Spleen (tissue), 11 donors: ENCODE data around the gene FBXO7. TPM values are rescaled to one million over a fixed set of nuclear protein-coding genes. Genes with fewer than 3 reads are reported as not detected.

Experiments used
- DNase-seq: peaks from one replicate; pipeline ENCODE4 v3.0.0-alpha.2; 2020
- H3K27ac ChIP-seq, 8 donors: fragments of 200-600 bp; sonication (generic) in 7 of 8; 1 replicate in 4 of 8; 2 replicates in 4 of 8; pipeline versions ENCODE4 v1.5.0 to v1.8.0; 2016 to 2021; ENCODE audit warnings: inconsistent platforms in 4 of 8, mild to moderate bottlenecking in 4 of 8, moderate library complexity in 1 of 8
- H3K27me3 ChIP-seq, 7 donors: fragments of 200-600 bp; sonication (generic) in 6 of 7; replicated peaks in 1 of 7; 1 replicate in 4 of 7; 2 replicates in 3 of 7; pipeline versions ENCODE4 v1.5.0 to v1.8.0; 2016 to 2021; ENCODE audit warnings: inconsistent platforms in 3 of 7, mild to moderate bottlenecking in 1 of 7
- H3K36me3 ChIP-seq, 6 donors: fragments of 200-600 bp; sonication (generic) in 5 of 6; 1 replicate in 4 of 6; 2 replicates in 2 of 6; pipeline versions ENCODE4 v1.5.0 to v1.8.0; 2016 to 2021; ENCODE audit warnings: inconsistent platforms in 2 of 6
- H3K4me1 ChIP-seq, 6 donors: fragments of 200-600 bp; sonication (generic) in 5 of 6; 1 replicate in 3 of 6; 2 replicates in 3 of 6; pipeline versions ENCODE4 v1.5.0 to v1.8.0; 2016 to 2021; ENCODE audit warnings: inconsistent platforms in 3 of 6
- H3K4me3 ChIP-seq, 8 donors: fragments of 200-600 bp; sonication (generic) in 7 of 8; 1 replicate in 4 of 8; 2 replicates in 4 of 8; pipeline versions ENCODE4 v1.5.0 to v1.8.0; 2016 to 2021; ENCODE audit warnings: inconsistent platforms in 4 of 8, mild to moderate bottlenecking in 4 of 8, moderate library complexity in 2 of 8
- H3K9me3 ChIP-seq, 8 donors: fragments of 200-600 bp; sonication (generic) in 7 of 8; 1 replicate in 4 of 8; 2 replicates in 4 of 8; pipeline versions ENCODE4 v1.5.0 to v1.8.0; 2016 to 2021; ENCODE audit warnings: inconsistent platforms in 4 of 8
- POLR2A ChIP-seq, 3 donors: fragments of 450-650 bp; IDR thresholded peaks; one replicate each; pipeline ENCODE4 v1.5.1; 2017; ENCODE audit warnings: antibody characterized with exemption in 3 of 3, mild to moderate bottlenecking in 1 of 3
- POLR2AphosphoS5 ChIP-seq, 3 donors: sonication (generic); formaldehyde crosslinking; IDR thresholded peaks; one replicate each; pipeline ENCODE4 v1.5.1; 2017; ENCODE audit warnings: antibody characterized with exemption in 3 of 3
- WGBS, 5 donors: extraction: QIAGEN DNeasy Blood & Tissue Kit in 3 of 5; methylation state at CpG; one replicate each; pipeline versions ENCODE4 v1.1.5 to v1.1.7; 2013 to 2018; 5-methylcytosine and 5-hydroxymethylcytosine counted together
- intact Hi-C: fragments of 100-400 bp; cut with DNase I; formaldehyde crosslinking; loops from one replicate; pipeline ENCODE4 v1.15.0; 2023; ENCODE audit warnings: low total_unique reads
- polyA plus RNA-seq, 3 donors: library from polyadenylated mRNA; stranded (reverse); fragments of 200-250 nt; gene quantifications; one replicate each; pipeline ENCODE4 v1.2.1, GENCODE V29; 2013
- total RNA-seq, 7 donors: library from RNA; depleted of rRNA in 3 of 7; stranded (reverse); fragments of >200 nt in 3 of 7; fragmentation: NEBNext Ultra II Directional in 4 of 7; extraction: Animal tissue kit (Norgen Biotek cat#: 25700) in 4 of 7; gene quantifications; one replicate each; pipeline versions ENCODE4 v1.1.0 to v1.2.1, GENCODE V29; 2016 to 2021
- TF ChIP-seq, protein P1 (sequence below), 11 experiments: fragments of 200-600 bp in 7 of 11; fragments of 450-650 bp in 4 of 11; sonication (generic) in 4 of 11; IDR thresholded peaks in 8 of 11; conservative IDR thresholded peaks in 3 of 11; 1 replicate in 7 of 11; 2 replicates in 4 of 11; pipeline versions ENCODE4 v1.4.0 to v1.8.0; 2016 to 2021; ENCODE audit warnings: antibody characterized with exemption in 11 of 11, inconsistent platforms in 4 of 11, mild to moderate bottlenecking in 1 of 11
- donor health status: healthy with polysubstance abuse.
- donor health status: DM: no; HTN: no; CAD: no; lungs with moderate emphysema.
- donor health status: DM: no; HTN: no; CAD: no.
- donor health status: Bipolar disorder and iron deficiency.
- donor health status: healthy.
- donor health status: DM: no; HTN: no; CAD: no.
- donor health status: DM: yes; HTN: yes; CAD: no.

Gene FBXO7
- total and polyA plus RNA-seq, 10 donors, result 55.9 to 151 (median 103) TPM

DNA sequence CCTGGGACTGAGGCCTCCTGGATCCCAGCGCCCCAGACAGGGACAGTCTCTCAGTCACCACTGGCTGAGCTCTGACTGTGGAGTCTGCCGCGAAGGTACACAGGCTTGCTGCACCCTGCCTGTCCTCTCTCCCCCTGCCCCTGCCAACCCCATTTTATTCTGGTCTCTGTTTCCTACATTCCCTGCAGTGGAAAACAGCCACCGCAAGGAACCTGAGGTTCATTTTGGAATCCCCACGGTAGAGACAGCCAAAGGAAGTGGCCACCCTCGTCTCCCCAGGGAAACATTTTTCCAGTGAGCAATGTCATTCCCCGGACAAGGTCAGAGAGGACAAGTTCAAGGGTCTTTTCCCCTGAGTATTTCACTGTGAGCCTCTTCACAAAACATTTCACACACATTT, 56.6 kb downstream of the FBXO7 start:
- H3K27ac ChIP-seq, result peak overlapping the region; percentile 42 to 90 (median 77)
- peaks cover 5 to 59% (median 24%) of the 10 kb centered on the region in 6 donors for H3K4me1 ChIP-seq
- H3K36me3 ChIP-seq, result no peaks in the 10 kb centered on the region
- TF ChIP-seq POLR2AphosphoS5 (IDR thresholded peaks at IDR 0.05), result peak in 1 of 3 donors; percentile 39
- TF ChIP-seq, protein P1, sequence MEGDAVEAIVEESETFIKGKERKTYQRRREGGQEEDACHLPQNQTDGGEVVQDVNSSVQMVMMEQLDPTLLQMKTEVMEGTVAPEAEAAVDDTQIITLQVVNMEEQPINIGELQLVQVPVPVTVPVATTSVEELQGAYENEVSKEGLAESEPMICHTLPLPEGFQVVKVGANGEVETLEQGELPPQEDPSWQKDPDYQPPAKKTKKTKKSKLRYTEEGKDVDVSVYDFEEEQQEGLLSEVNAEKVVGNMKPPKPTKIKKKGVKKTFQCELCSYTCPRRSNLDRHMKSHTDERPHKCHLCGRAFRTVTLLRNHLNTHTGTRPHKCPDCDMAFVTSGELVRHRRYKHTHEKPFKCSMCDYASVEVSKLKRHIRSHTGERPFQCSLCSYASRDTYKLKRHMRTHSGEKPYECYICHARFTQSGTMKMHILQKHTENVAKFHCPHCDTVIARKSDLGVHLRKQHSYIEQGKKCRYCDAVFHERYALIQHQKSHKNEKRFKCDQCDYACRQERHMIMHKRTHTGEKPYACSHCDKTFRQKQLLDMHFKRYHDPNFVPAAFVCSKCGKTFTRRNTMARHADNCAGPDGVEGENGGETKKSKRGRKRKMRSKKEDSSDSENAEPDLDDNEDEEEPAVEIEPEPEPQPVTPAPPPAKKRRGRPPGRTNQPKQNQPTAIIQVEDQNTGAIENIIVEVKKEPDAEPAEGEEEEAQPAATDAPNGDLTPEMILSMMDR (IDR thresholded peaks at IDR 0.05 in 8 of 11, conservative IDR thresholded peaks at IDR 0.05 in 3 of 11), result no peak
- no peak for DNase-seq
- no peaks in the 10 kb centered on the region for H3K9me3 ChIP-seq
- no peak overlapping the region for H3K4me3 ChIP-seq
- peaks cover 0 to 24% (median 0%) of the 10 kb centered on the region in 7 donors for H3K27me3 ChIP-seq
- intact Hi-C loops, result no loop called here
- WGBS, 5 donors, result 61 to 82% (median 67%) methylated on average over 7 of the region's 7 CpGs

DNA sequence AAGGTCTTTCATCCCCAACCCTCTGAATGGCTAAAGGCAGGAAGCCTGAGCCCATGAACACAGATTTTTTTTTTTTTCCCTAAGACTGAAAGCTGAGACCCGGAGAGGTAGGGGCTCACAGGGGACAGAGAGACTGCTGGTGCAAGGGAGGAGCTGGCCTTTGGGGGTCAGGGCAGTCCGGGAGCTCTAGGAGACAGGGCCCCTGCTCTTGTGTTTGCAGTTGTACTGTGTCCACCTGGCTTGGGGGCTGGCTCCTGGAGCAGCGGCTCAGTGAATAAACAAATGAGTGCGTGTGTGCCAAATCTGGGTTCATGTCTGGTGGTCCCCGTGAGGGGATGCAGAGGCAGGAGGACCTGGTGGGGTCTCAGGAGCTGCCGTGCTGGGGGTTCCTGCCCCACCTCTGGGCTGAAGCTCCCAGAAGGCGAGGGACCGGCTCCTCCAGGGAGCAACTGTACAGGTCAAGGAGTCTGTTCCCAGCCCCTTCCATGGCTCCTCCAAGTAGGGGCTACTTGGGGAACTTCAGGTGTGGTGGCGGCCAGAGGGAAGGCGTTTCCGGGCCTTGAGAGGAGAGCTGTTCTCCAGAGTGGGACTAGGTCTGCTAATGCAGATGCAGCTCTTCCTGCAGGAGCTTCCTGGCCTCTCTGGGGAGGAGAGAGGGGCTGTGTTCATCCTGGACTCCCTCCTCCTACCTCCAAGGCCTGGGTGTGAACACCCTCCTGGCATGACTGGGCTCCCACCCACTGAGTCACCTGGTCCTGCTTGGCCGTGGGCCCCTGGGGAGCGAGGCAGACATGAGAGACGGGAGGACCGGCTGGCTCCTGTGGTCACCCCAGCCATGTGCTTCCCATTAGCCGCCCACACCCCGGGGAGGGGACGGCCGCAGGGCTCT, 57.6 kb downstream of the FBXO7 start:
- Histone ChIP-seq H3K4me1 (peaks cover 5 to 59% (median 24%) of the 10 kb centered on the region in 6 donors), H3K36me3 (no peaks in the 10 kb centered on the region), H3K27ac (peak overlapping the region; percentile 67 to 90 (median 77)), H3K9me3 (no peaks in the 10 kb centered on the region), H3K4me3 (no peak overlapping the region), H3K27me3 (peaks cover 0 to 24% (median 0%) of the 10 kb centered on the region in 7 donors)
- no peak for DNase-seq
- intact Hi-C loops, result no loop called here
- 57 to 80% (median 70%) methylated on average over 13 to 19 of the region's 19 CpGs for WGBS, 5 donors
- no peak for TF ChIP-seq POLR2A (IDR thresholded peaks at IDR 0.05)
- TF ChIP-seq, protein P1 (IDR thresholded peaks at IDR 0.05 in 8 of 11, conservative IDR thresholded peaks at IDR 0.05 in 3 of 11), result no peak
- TF ChIP-seq POLR2AphosphoS5 (IDR thresholded peaks at IDR 0.05), result peak; percentile 64 to 81 (median 80)

DNA sequence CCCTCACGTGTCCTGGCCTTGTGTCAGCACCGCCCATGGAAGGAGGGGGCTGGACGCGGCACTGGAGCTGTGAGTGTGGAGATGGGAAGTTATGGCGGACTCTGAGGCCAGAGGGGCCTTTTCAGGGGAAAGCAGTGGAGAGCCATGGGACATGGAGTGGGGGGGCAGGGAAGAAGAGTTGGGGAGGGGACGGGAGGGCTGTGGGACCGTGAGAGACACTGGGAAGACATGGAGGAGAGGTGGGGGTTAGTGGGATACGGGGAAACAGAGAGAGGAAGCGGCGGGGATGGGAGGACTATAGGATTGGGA, 58.2 kb downstream of the FBXO7 start:
- Histone ChIP-seq H3K4me1 (peaks cover 5 to 59% (median 24%) of the 10 kb centered on the region in 6 donors), H3K27me3 (peaks cover 0 to 24% (median 0%) of the 10 kb centered on the region in 7 donors), H3K9me3 (no peaks in the 10 kb centered on the region), H3K4me3 (no peak overlapping the region), H3K27ac (peak overlapping the region; percentile 67 to 90 (median 77)), H3K36me3 (no peaks in the 10 kb centered on the region)
- TF ChIP-seq POLR2A (IDR thresholded peaks at IDR 0.05), result no peak
- TF ChIP-seq, protein P1 (IDR thresholded peaks at IDR 0.05 in 8 of 11, conservative IDR thresholded peaks at IDR 0.05 in 3 of 11), result no peak
- TF ChIP-seq POLR2AphosphoS5 (IDR thresholded peaks at IDR 0.05), result no peak
- intact Hi-C loops, result no loop called here
- DNase-seq, result peak; percentile 84
- WGBS, 5 donors, result 68 to 78% (median 71%) methylated on average over 10 of the region's 10 CpGs
